PC-9 (cell line): ENCODE data around the gene TMEM87A. TPM values are rescaled to one million over a fixed set of nuclear protein-coding genes. Genes with fewer than 3 reads are reported as not detected.
A peak's percentile ranks its signal among the peaks of the same experiment; 100 is the strongest.

ENCODE experiments used
- BruUV-seq: library from RNA; stranded (reverse); fragments of 400-500 nt; replicated peaks from 2 replicates; lab custom pipeline; 2021; lab: Mats Ljungman, UMichigan
- CTCF ChIA-PET: fragments of 300-600 bp; sonication (Branson Sonifier 250); formaldehyde crosslinking; loops from one replicate; lab custom pipeline; 2022; ENCODE audit warnings: antibody characterized with exemption; lab: Charles Lee
- POLR2A ChIA-PET: fragments of 300-600 bp; sonication (Branson Sonifier 250); formaldehyde crosslinking; loops from one replicate; lab custom pipeline; 2022; ENCODE audit warnings: antibody characterized with exemption; ENCODE audit not compliant: unreplicated experiment; lab: Charles Lee
- DNase-seq, 2 experiments: peaks; one replicate each; pipeline versions ENCODE4 v3.0.0 to v3.0.0-alpha.2; 2015 to 2022; ENCODE audit warnings: mixed read lengths in 1 of 2
- H2AFZ ChIP-seq: fragments of 200-600 bp; sonication (generic); 2 replicates; pipeline ENCODE4 v1.8.1; 2017; ENCODE audit warnings: antibody characterized with exemption
- H3F3A ChIP-seq: fragments of 200-600 bp; sonication (generic); 2 replicates; pipeline ENCODE4 v1.8.1; 2017; ENCODE audit warnings: antibody characterized with exemption, mild to moderate bottlenecking, low read depth; ENCODE audit not compliant: insufficient read depth
- H3K27ac ChIP-seq: fragments of 200-600 bp; sonication (generic); 2 replicates; pipeline ENCODE4 v1.6.1; 2016; ENCODE audit warnings: mixed run types
- H3K27me3 ChIP-seq: fragments of 200-600 bp; sonication (generic); 2 replicates; pipeline ENCODE4 v1.6.1; 2016; ENCODE audit warnings: low read depth, mixed run types; ENCODE audit not compliant: insufficient read depth
- H3K36me3 ChIP-seq: fragments of 200-600 bp; sonication (generic); 2 replicates; pipeline ENCODE4 v1.6.1; 2016; ENCODE audit warnings: low read depth, mixed run types
- H3K4me1 ChIP-seq: fragments of 200-600 bp; sonication (generic); replicated peaks from 2 replicates; pipeline ENCODE4 v1.6.1; 2016; ENCODE audit warnings: mixed run types; ENCODE audit not compliant: insufficient read depth
- H3K4me2 ChIP-seq: fragments of 200-600 bp; sonication (generic); 2 replicates; pipeline ENCODE4 v1.6.1; 2017; ENCODE audit warnings: mixed run types
- H3K4me3 ChIP-seq: fragments of 200-600 bp; sonication (generic); 2 replicates; pipeline ENCODE4 v1.6.1; 2016; ENCODE audit warnings: mixed run types
- H3K79me2 ChIP-seq: fragments of 200-600 bp; sonication (generic); 2 replicates; pipeline ENCODE4 v1.6.1; 2017; ENCODE audit warnings: low read depth, mixed run types
- H3K9me2 ChIP-seq: fragments of 200-600 bp; sonication (generic); 2 replicates; pipeline ENCODE4 v1.8.1; 2017; ENCODE audit warnings: mild to moderate bottlenecking; ENCODE audit not compliant: insufficient read depth
- H3K9me3 ChIP-seq: fragments of 200-600 bp; sonication (generic); 2 replicates; pipeline ENCODE4 v1.8.1; 2016; ENCODE audit warnings: low read depth; ENCODE audit not compliant: insufficient read depth
- H4K20me1 ChIP-seq: fragments of 200-600 bp; sonication (generic); 2 replicates; pipeline ENCODE4 v1.8.1; 2017; ENCODE audit not compliant: insufficient read depth
- CTCF ChIP-seq: fragments of 200-600 bp; sonication (generic); conservative IDR thresholded peaks from 2 replicates; pipeline ENCODE4 v1.6.1; 2017; ENCODE audit warnings: mixed run types, antibody characterized with exemption, mild to moderate bottlenecking, moderate library complexity
- EZH2 ChIP-seq: fragments of 200-600 bp; sonication (generic); IDR thresholded peaks from 2 replicates; pipeline ENCODE4 v1.8.0; 2017; ENCODE audit warnings: antibody characterized with exemption, low read depth
- intact Hi-C: fragments of 100-400 bp; cut with micrococcal nuclease; formaldehyde crosslinking; loops from one replicate; pipeline ENCODE4 v1.10.0; 2022; ENCODE audit not compliant: unreplicated experiment
- total RNA-seq: library from RNA; stranded (reverse); gene quantifications from 2 replicates; pipeline ENCODE4 v1.2.3, GENCODE V29; 2021

The TMEM87A gene
- total RNA-seq, 1 experiment from 2014 or later, result 45.1 TPM

GRCh38 chr15:42210696-42211095, 62.5 kb downstream of the TMEM87A start:
- peaks cover 21% of the 10 kb centered on the region for H3K79me2 ChIP-seq
- no peak overlapping the region for H3K27ac ChIP-seq
- no peak for DNase-seq
- BruUV-seq, result no TSS peak
- H3K4me3 ChIP-seq, result no peak overlapping the region
- H3K9me2 ChIP-seq, result no peaks in the 10 kb centered on the region
- H3K4me1 ChIP-seq, result peaks cover 9% of the 10 kb centered on the region; the same call in 1 of the 2 replicates
- H4K20me1 ChIP-seq, result no peaks in the 10 kb centered on the region
- CTCF ChIA-PET, result no interaction called here
- H3K27me3 ChIP-seq, result no peaks in the 10 kb centered on the region
- H3K36me3 ChIP-seq, result 0 out of 2 replicates have a peak, but pooled peaks cover 4% of the 10 kb centered on the region
- POLR2A ChIA-PET, result no interaction called here
- H3K4me2 ChIP-seq, result no peak overlapping the region
- peaks cover 7% of the 10 kb centered on the region; the same call in 1 of the 2 replicates for H3F3A ChIP-seq
- H3K9me3 ChIP-seq, result no peaks in the 10 kb centered on the region
- no peak for TF ChIP-seq CTCF
- intact Hi-C loops, result no loop called here
- H2AFZ ChIP-seq, result no peak overlapping the region

- Histone ChIP-seq H3K27ac (no peak within 1 kb of the TSS), H3K9me3 (no peaks in the 10 kb centered on the region), H4K20me1 (no peaks in the 10 kb centered on the region), H3F3A (peaks cover 7% of the 10 kb centered on the region; the same call in 1 of the 2 replicates), H2AFZ (peak within 1 kb of the TSS; percentile 89), H3K4me2 (peak within 1 kb of the TSS; percentile 94), H3K4me1 (peaks cover 9% of the 10 kb centered on the region; the same call in 1 of the 2 replicates), H3K9me2 (no peaks in the 10 kb centered on the region), H3K4me3 (peak within 1 kb of the TSS; percentile 89), H3K36me3 (0 out of 2 replicates have a peak, but pooled peaks cover 4% of the 10 kb centered on the region), H3K27me3 (no peaks in the 10 kb centered on the region), H3K79me2 (peaks cover 31% of the 10 kb centered on the region)
- ChIA-PET POLR2A (interaction anchor here (0.5 to 1.0 kb wide), 2 partner anchors 237 to 1315 kb away, joined by 3 read pairs; no protein-coding TSS in a partner anchor), CTCF (no interaction called here)
- TSS peak; percentile 67 for BruUV-seq
- TF ChIP-seq CTCF (no peak), EZH2 (no peak)
- peak; percentile 70 to 73 for DNase-seq
- intact Hi-C loops, result no loop called here
Observed at GRCh38 chr15:42207674-42208579, 65.3 kb downstream of the TMEM87A start, which contains the start of gene VPS39. TSS of gene VPS39 (minus strand) at chr15:42208304. CDS start at chr15:42208153, 151 bp downstream.

GRCh38 chr15:42206406-42206805, 66.8 kb downstream of the TMEM87A start:
- Histone ChIP-seq H3K4me1 (peaks cover 9% of the 10 kb centered on the region; the same call in 1 of the 2 replicates), H3K36me3 (0 out of 2 replicates have a peak, but pooled peaks cover 3% of the 10 kb centered on the region), H3K27me3 (no peaks in the 10 kb centered on the region), H3K4me3 (peak overlapping the region; percentile 89; the same call in 1 of the 2 replicates), H3F3A (peaks cover 10% of the 10 kb centered on the region; the same call in 1 of the 2 replicates), H3K9me3 (no peaks in the 10 kb centered on the region), H3K4me2 (peak overlapping the region; percentile 94), H3K79me2 (peaks cover 31% of the 10 kb centered on the region), H3K27ac (no peak overlapping the region), H2AFZ (no peak overlapping the region), H3K9me2 (no peaks in the 10 kb centered on the region), H4K20me1 (no peaks in the 10 kb centered on the region)
- DNase-seq, result no peak
- POLR2A ChIA-PET, result no interaction called here
- TF ChIP-seq CTCF, result no peak
- no peak for TF ChIP-seq EZH2
- BruUV-seq, result no TSS peak
- intact Hi-C loops, result no loop called here
- CTCF ChIA-PET, result interaction anchor here (0.8 kb wide), 1 partner anchor 13 kb away, joined by 7 read pairs; no protein-coding TSS in a partner anchor
